Activated T-helper 1 cell treated with anti-CD3 and anti-CD28 coated beads, Interleukin-12 subunit alpha, Interleukin-12 subunit beta, Interleukin-2, Interleukin-4 antibody, amounts not matched to agents 30 ng/mL and 10 ng/mL and 1 ng/mL, durations not matched to agents 14 hours and 24 hours and 36 hours (primary cell): ENCODE data around the gene CROCC. TPM values are rescaled to one million over a fixed set of nuclear protein-coding genes. Genes with fewer than 3 reads are reported as not detected.
A peak's percentile ranks its signal among the peaks of the same experiment; 100 is the strongest.

Experiments used
- DNase-seq: peaks from one replicate; pipeline ENCODE4 v3.0.0; 2021; ENCODE audit warnings: low spot score
- H3K27ac Mint-ChIP-seq: one replicate; pipeline ENCODE4 v1.8.0; 2021; ENCODE audit warnings: mild to moderate bottlenecking, mixed read lengths
- H3K27me3 Mint-ChIP-seq: one replicate; pipeline ENCODE4 v1.8.0; 2022; ENCODE audit warnings: mild to moderate bottlenecking, moderate library complexity, mixed read lengths; ENCODE audit not compliant: insufficient read depth
- H3K36me3 Mint-ChIP-seq: one replicate; pipeline ENCODE4 v1.8.0; 2021; ENCODE audit warnings: low read depth, mixed read lengths
- H3K4me1 Mint-ChIP-seq: one replicate; pipeline ENCODE4 v1.8.0; 2021; ENCODE audit warnings: low read depth, mixed read lengths
- H3K4me3 Mint-ChIP-seq: one replicate; pipeline ENCODE4 v1.8.0; 2021; ENCODE audit warnings: mild to moderate bottlenecking, moderate library complexity, mixed read lengths
- H3K9me3 Mint-ChIP-seq: one replicate; pipeline ENCODE4 v1.8.0; 2021; ENCODE audit warnings: mixed read lengths
- intact Hi-C: fragments of 100-400 bp; cut with micrococcal nuclease; formaldehyde crosslinking; loops from one replicate; pipeline ENCODE4 v1.15.1; 2024
- total RNA-seq: library from RNA; stranded (reverse); gene quantifications from 2 replicates; pipeline ENCODE4 v1.2.3, GENCODE V29; 2022

Gene CROCC
- total RNA-seq, 1 donor from 2014 or later: 22.6 TPM

DNA sequence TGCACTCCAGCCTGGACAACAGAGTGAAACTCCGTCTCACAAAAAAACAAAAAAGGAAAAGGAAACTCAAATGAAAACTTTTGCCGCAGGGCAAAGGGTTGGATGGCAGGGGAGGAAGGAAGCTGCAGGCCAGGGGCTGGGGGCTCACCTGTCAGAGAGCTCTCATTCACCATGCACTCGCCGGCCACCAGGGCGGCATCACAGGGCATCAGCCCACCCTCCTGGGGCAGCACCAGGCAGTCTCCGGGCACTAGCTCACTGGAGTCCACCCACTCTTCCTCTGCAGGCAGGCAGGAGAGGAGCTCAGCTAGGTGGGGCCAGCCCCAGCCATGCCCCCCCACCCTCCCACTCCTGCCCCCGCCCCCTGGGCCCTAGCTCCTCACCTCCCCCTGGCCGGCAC, 78.1 kb downstream of the CROCC start:
- no peaks in the 10 kb centered on the region for H3K27me3 Mint-ChIP-seq
- no peak for DNase-seq
- no peaks in the 10 kb centered on the region for H3K4me1 Mint-ChIP-seq
- peaks cover 15% of the 10 kb centered on the region for H3K36me3 Mint-ChIP-seq
- no peak overlapping the region for H3K27ac Mint-ChIP-seq
- H3K9me3 Mint-ChIP-seq: no peaks in the 10 kb centered on the region
- no peak overlapping the region for H3K4me3 Mint-ChIP-seq
- intact Hi-C loops: no loop called here

DNA sequence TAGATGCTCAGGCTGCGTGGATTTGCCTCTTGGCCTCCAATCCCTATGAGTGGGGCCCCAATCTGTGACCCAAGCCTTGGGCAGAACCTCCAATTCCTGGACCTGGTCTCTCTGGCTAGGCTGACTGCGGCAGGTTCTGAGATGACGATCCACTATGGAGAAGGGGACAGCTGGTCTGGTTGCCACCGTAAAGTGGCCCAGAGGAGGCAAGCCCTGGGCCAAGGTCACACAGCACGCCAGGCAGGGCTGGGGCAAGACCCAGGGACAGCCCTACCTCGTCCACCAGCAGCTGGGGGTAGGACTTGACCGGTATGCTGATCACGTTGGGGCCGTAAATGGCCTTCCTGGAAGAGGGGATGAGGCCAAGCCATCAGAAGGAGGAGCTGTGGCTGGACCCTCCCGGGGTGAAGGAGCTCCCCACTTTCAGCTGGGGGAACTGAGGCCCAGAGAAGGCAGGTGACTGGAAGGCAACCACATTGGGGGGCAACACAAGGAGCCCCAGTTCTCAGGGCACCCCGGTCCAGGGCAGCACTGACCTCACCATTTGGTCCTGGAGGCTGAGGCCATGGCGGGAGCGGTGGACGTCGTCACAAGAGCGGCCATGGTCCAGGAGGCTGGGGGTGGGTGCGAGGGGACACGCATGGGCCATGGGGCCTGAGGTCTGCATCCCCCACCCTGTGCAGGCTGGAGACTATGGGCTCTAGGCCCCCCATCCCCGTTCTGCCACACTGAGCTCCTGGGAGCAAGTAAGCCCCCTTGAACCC, 80.2 kb downstream of the CROCC start:
- H3K4me3 Mint-ChIP-seq: no peak overlapping the region
- no peak overlapping the region for H3K27ac Mint-ChIP-seq
- peaks cover 12% of the 10 kb centered on the region for H3K36me3 Mint-ChIP-seq
- DNase-seq: no peak
- no peaks in the 10 kb centered on the region for H3K27me3 Mint-ChIP-seq
- intact Hi-C loops: no loop called here
- no peaks in the 10 kb centered on the region for H3K4me1 Mint-ChIP-seq
- no peaks in the 10 kb centered on the region for H3K9me3 Mint-ChIP-seq

DNA sequence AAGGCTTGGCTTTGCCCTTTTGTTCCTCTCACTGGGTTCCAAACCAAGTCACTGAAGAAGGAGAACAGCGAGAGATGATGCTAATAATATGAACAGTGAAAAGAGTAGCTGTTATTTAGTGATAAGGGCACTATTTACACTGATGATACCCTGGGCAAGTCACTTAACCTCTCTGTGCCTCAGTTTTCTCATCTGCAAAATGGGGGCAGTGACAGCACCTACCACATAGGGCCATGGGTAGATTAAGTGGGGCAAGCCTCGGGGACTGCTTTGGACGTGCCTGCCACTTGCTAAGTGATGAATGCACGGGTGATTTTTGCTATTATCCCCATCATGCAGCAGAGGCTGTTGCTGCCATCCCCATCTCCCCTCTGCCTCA, 80.8 kb downstream of the CROCC start:
- no peaks in the 10 kb centered on the region for H3K4me1 Mint-ChIP-seq
- no peak overlapping the region for H3K4me3 Mint-ChIP-seq
- H3K27ac Mint-ChIP-seq: no peak overlapping the region
- peaks cover 12% of the 10 kb centered on the region for H3K36me3 Mint-ChIP-seq
- no peak for DNase-seq
- no peaks in the 10 kb centered on the region for H3K9me3 Mint-ChIP-seq
- intact Hi-C loops: no loop called here
- no peaks in the 10 kb centered on the region for H3K27me3 Mint-ChIP-seq

DNA sequence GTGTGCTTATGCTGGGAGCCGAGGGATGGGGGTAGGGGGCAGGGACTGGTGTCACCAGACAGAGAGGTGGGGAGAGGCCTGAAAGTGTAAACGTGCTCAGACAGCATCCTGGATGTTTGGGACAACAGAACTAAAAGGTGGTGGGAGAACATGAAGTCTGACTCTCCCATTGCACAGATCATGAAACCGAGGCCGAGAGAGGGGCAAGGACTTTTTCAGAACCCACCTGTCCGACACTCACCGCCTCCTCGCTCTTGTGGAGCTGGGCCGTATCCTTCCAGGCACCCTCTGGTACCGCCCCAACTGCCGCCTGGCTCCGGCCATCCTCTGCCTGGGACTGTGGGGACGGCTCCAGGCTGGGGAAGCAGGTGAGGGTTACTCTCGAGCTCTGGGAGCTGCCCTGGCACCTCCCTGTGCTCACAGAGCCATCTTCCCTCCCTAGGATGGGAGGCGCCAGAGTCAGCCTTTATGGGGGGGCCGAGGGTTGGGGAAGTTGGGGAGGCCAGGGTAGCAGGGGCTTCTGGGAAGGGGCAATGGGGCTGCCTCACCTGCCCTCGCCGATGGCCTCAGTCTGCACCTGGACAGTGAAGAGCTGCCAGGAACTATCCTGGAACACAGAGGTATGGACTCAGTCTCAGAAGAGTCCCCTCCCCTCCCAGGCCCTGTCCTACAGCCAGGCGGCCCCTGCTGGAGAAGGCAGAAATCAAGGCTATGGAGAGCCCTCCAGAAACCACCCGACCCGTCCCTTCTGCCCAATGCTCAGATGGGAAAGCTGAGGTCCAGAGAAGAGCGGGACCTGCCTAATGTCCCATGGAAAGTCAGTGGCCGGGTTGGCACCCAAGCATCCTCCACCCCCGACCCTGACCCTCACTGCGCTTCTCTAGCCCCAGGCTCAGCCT, 83.0 kb downstream of the CROCC start:
- no peak for DNase-seq
- H3K4me3 Mint-ChIP-seq: no peak overlapping the region
- H3K27me3 Mint-ChIP-seq: no peaks in the 10 kb centered on the region
- H3K36me3 Mint-ChIP-seq: peaks cover 6% of the 10 kb centered on the region
- no peaks in the 10 kb centered on the region for H3K9me3 Mint-ChIP-seq
- intact Hi-C loops: no loop called here
- peaks cover 1% of the 10 kb centered on the region for H3K4me1 Mint-ChIP-seq
- H3K27ac Mint-ChIP-seq: no peak overlapping the region

DNA sequence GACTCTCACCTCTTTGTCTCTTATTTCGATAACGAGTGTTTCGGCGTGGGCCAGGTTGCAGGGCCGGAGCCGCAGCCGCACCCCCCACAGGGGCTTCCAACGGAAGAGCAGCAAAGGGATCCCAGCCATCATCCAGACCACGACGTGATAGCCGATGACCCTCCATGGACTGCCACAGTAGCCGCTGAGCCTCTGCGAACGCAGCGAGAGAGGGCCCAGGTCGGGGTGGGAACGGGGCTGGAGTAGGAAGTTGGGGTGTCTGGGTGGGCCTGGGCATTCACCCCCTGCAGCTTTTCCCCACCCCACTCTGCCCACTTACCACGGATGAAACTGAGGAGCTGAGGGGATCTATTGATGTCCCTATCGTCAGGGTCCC, 83.6 kb downstream of the CROCC start:
- peaks cover 7% of the 10 kb centered on the region for H3K4me1 Mint-ChIP-seq
- no peak overlapping the region for H3K27ac Mint-ChIP-seq
- DNase-seq: no peak
- no peaks in the 10 kb centered on the region for H3K9me3 Mint-ChIP-seq
- H3K36me3 Mint-ChIP-seq: peaks cover 6% of the 10 kb centered on the region
- no peaks in the 10 kb centered on the region for H3K27me3 Mint-ChIP-seq
- H3K4me3 Mint-ChIP-seq: no peak overlapping the region
- intact Hi-C loops: no loop called here

DNA sequence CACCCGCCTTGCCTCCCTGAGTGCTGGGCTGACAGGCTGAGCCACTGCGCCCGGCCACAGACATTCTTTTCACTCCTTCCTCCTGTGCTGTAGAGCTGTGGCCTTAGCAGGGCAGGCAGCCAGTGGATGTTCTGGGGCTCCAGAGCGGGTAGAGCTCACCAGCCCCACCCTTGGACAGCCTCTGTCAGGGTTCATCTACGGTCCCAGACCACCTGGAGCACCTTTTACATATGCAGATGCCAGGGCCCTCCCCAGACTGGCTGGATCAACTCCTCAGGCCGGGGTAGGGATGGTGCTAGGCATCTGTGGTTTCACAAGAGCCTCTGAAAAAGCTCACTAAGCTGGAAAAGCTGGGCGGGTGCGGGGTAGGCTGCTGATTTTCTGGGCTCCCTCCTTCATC, 85.4 kb downstream of the CROCC start:
- H3K4me3 Mint-ChIP-seq: no peak overlapping the region
- H3K4me1 Mint-ChIP-seq: peaks cover 18% of the 10 kb centered on the region
- no peaks in the 10 kb centered on the region for H3K27me3 Mint-ChIP-seq
- H3K27ac Mint-ChIP-seq: no peak overlapping the region
- peaks cover 6% of the 10 kb centered on the region for H3K36me3 Mint-ChIP-seq
- intact Hi-C loops: no loop called here
- no peaks in the 10 kb centered on the region for H3K9me3 Mint-ChIP-seq
- DNase-seq: no peak

DNA sequence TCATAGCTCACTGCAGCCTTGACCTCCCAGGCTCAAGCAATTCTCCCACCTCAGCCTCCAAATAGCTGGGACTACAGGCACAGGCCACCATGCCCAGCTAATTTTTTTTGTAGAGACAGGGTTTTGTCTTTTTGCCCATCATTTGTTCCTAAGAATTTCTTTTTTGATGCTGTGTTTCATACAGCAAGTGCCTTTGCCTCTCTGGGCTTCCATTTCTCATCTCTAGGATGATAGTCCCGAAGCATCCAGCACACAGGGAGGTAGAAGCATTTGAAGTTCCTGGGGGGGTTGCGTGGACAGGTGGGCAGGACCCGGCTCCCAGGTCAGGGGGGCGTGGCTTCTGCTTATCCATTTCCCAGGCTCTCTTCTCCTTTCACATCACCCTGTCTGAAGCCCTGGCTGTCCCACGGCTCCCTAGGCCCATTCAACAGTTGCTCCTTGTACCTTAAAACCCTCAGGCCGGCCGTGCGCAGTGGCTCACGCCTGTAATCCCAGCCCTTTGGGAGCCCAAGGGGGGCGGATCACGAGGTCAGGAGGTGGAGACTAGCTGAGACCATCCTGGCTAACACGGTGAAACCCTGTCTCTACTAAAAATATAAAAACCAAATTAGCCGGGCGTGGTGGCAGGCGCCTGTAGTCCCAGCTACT, 86.6 kb downstream of the CROCC start:
- Mint-ChIP-seq H3K4me1 (peaks cover 19% of the 10 kb centered on the region), H3K27ac (no peak overlapping the region), H3K36me3 (peaks cover 4% of the 10 kb centered on the region), H3K9me3 (no peaks in the 10 kb centered on the region), H3K4me3 (no peak overlapping the region), H3K27me3 (peaks cover 4% of the 10 kb centered on the region)
- intact Hi-C loops: no loop called here
- DNase-seq: no peak

DNA sequence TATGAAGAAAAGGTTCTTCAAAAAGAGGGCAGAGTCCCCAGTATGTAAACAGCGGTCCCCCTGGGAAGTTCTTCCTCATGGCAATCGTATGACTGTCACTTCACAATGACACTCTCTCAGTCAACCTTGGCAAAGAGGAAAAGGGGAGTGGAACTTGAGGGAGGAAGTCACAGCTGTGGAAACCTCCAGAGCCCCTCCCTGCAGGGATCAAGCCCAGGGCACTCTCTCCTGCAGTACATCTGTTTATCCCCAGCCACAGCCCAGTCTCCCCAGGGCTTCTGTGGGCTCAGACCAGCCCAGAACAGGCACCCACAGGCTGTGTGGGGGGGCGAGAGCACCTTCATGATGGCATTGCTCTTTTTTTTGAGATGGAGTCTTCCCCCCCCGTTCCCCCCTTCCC, 88.0 kb downstream of the CROCC start:
- H3K36me3 Mint-ChIP-seq: no peaks in the 10 kb centered on the region
- intact Hi-C loops: loop anchor here (2.0 kb wide), 1 partner anchor 49 kb away; no protein-coding TSS in a partner anchor
- peaks cover 23% of the 10 kb centered on the region for H3K4me1 Mint-ChIP-seq
- H3K4me3 Mint-ChIP-seq: no peak overlapping the region
- no peaks in the 10 kb centered on the region for H3K9me3 Mint-ChIP-seq
- no peak overlapping the region for H3K27ac Mint-ChIP-seq
- peaks cover 4% of the 10 kb centered on the region for H3K27me3 Mint-ChIP-seq
- DNase-seq: no peak

DNA sequence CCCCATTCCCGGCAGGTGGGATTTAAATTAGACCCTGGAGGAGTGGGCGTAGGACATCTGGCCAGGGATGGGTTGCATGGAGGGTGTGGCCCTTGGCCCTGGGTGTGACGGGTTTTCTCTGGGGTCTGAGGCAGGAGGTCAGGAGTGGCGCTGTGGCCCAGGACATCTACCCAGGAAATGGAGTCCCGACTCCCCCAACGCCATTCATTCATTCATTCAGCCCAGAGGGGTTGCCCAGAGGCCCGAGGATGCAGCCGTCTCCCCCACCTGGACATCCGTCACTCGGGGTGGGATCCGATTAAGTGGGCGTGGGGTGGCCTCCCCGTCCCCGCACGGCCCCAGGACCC, 89.3 kb downstream of the CROCC start:
- no peak for DNase-seq
- peak overlapping the region; percentile 86 for H3K4me3 Mint-ChIP-seq
- H3K9me3 Mint-ChIP-seq: no peaks in the 10 kb centered on the region
- intact Hi-C loops: loop anchor here (2.0 kb wide), 1 partner anchor 50 kb away; no protein-coding TSS in a partner anchor
- H3K27ac Mint-ChIP-seq: peak overlapping the region; percentile 73
- no peaks in the 10 kb centered on the region for H3K36me3 Mint-ChIP-seq
- peaks cover 24% of the 10 kb centered on the region for H3K4me1 Mint-ChIP-seq
- H3K27me3 Mint-ChIP-seq: peaks cover 4% of the 10 kb centered on the region

DNA sequence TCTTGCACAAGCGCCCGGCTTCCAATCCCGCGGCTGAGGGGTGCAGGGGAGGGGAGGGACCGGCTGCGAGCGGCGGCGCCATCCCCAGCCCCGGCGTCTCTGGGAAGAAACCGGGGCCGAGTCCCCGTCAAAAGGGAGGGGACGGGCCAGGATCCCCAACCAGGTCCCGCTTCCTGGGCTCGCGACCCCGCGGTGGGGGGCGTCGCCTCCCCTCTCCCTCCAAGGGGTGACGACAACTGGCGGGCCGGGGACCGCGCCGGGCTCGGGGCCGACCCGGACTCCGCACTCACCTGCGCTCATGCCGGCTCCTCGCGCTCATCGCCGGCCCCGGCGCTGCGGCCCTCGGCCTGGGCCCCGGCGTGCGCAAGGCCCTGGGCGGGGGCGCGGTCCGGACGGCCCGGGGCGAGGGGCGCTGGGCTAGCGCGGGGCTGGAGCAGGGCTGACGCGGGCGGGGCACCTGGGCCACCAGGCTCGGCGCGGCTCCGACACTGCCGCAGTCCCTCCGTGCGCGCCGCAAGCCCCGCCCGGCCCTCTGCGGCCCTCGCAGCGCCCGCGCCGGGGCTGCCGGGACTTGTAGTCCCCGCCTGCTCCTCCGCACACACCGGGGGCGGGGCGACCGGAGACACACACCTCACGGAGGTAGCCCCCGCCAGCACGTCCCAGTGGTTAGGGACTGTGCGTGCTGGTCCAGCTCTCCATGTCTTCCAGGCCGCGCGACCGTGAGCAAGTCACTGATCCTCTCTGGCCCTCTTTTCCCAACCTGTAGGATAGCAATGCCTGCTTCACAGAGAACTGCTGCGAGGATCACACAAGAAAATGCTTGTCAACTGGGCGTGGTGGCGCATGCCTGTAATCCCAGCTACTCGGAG, 89.9 kb downstream of the CROCC start, which contains the start of gene ATP13A2:
TSS of gene ATP13A2 (minus strand) at position 490 of the 869 bp plus-strand sequence. CDS start at position 300, 190 bp downstream.
- Mint-ChIP-seq H3K4me3 (peak within 1 kb of the TSS; percentile 86), H3K27ac (peak within 1 kb of the TSS; percentile 73), H3K9me3 (no peaks in the 10 kb centered on the region), H3K4me1 (peaks cover 24% of the 10 kb centered on the region), H3K27me3 (peaks cover 4% of the 10 kb centered on the region), H3K36me3 (no peaks in the 10 kb centered on the region)
- intact Hi-C loops: loop anchor here (1.0 to 2.0 kb wide), 2 partner anchors 43 to 51 kb away; partner anchors contain the start of gene SDHB
- peak; percentile 82 for DNase-seq

DNA sequence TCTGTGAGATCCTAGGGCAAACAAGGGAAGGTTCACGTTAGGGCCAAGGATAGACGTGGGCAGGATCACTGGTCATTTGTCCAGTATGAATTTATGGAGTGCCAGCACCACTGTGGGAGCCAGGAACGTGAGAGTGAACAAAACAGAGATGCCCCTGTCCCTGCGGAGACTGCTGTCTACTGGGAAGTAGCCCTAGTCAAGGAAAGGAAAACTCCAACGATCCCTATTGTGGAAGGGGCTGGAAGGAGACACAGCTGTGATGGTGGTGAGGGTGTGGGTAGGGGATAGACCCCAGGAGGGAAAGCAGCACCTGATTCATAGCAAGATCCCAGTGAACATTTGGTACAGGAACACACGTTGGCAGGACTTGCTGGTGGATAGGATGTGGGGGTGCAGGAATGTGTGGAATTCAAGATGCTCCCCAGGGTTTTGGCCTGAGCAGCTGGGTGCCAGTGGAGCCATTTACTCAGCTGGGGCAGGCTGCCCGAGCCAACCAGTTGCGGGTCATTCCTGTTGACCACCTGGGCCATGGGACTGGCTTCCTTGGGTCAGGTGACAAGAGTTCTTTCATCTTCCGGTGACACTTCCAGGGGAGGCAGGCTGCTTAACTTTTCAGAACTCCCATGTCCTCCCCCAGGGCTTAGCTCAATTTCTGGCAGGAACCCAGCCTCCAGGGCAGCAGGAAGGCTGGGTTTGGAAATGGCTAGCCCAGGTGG, 91.2 kb downstream of the CROCC start:
- no peak for DNase-seq
- Mint-ChIP-seq H3K4me3 (no peak overlapping the region), H3K4me1 (peaks cover 24% of the 10 kb centered on the region), H3K27ac (no peak overlapping the region), H3K36me3 (peaks cover 2% of the 10 kb centered on the region), H3K9me3 (no peaks in the 10 kb centered on the region), H3K27me3 (peaks cover 4% of the 10 kb centered on the region)
- intact Hi-C loops: loop anchor here (1.0 kb wide), 1 partner anchor 41 kb away; the partner anchor contains the start of gene SDHB
